Fibroblast of skin of right quadriceps (primary cell): Measurements from ENCODE around the gene APMAP.
"Not testable (repeated sequence)": the region's sequence is repeated elsewhere in the genome, so short reads cannot be mapped to it uniquely, and the experiment has no call there.

Source experiments
- DNase-seq: peaks from one replicate; pipeline ENCODE4 v3.0.0-alpha.2; 2013

Gene APMAP

GRCh38 chr20:24929867-24930723 lies 62.5 kb downstream of the APMAP start:
- DNase-seq = not testable (repeated sequence)

- DNase-seq = not testable (repeated sequence)
These were observed 63.3 kb downstream of the APMAP start for GRCh38 chr20:24929259-24929658.

GRCh38 chr20:24920706-24921105 lies 71.8 kb downstream of the APMAP start:
- not testable (repeated sequence) for DNase-seq

GRCh38 chr20:24919665-24920064 lies 72.9 kb downstream of the APMAP start:
- not testable (repeated sequence) for DNase-seq

DNA sequence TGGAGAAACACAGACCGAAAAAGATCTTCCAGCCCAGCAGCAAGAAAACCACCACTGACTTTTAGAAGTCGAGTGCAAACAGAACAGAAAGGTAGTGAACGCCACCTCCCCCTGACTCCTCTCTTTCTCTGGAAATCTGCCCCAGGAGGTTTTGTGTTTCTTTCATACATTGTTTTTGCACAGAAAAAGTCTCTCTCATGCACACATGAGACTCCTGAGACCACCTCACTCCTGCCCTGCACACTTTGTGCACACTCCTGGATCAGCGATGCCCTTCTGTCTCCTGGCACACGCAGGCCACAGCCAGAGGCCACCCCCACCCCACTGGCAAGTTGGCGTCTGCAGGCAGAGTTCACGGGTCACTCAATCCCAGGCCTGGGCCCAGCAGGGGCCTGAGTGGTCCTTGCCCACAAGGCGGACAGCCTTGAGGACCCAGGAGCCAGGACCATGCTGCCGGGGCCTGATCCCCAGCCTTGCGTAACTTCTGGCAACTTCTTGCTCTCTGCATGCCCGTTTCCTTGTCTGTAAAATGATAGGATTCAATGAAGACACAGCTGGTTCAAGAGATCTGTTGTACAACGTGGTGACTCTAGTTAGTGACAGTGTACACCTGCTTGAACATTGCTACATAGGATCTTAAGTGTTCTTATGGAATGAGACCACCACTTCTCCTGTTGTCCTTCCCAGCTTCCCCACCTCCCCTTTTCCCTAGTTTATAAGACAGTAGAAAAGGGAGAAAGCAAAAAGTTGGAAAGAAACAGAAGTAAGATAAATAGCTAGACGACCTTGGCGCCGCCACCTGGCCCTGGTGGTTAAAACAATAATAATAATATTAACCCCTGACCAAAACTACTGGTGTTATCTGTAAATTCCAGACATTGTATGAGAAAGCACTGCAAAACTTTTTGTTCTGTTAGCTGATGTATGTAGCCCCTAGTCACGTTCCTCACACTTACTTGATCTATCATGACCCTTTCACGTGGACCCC lies 73.7 kb downstream of the APMAP start:
- DNase-seq = no peak

GRCh38 chr20:24917797-24918578 lies 74.6 kb downstream of the APMAP start:
- peak; percentile 80 for DNase-seq

- no peak for DNase-seq
These were observed 75.5 kb downstream of the APMAP start for GRCh38 chr20:24917056-24917455.

DNA sequence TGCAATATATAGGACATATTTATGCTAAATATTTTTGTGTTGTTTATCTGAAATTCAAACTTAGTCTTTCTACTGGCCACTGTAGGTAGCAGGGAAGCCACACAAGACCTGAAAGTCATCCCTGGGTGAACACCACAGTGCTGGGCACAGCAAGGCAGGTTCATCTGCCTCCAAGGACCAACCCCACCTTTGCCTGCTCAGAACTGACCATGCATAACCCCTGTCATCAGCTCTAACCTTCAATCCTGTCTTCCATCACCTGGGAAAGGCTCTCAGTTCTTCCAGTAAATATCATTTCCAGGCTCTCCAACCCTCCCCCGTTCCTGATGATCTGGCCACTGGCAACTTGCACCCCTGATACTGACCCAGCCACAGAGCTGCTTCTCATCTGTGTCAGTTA lies 76.1 kb downstream of the APMAP start:
- no peak for DNase-seq

GRCh38 chr20:24915892-24916291 lies 76.7 kb downstream of the APMAP start:
- no peak for DNase-seq

- DNase-seq = no peak
These were observed 77.1 kb downstream of the APMAP start for GRCh38 chr20:24915440-24915839.

GRCh38 chr20:24914388-24915241 lies 77.9 kb downstream of the APMAP start:
- no peak for DNase-seq

DNA sequence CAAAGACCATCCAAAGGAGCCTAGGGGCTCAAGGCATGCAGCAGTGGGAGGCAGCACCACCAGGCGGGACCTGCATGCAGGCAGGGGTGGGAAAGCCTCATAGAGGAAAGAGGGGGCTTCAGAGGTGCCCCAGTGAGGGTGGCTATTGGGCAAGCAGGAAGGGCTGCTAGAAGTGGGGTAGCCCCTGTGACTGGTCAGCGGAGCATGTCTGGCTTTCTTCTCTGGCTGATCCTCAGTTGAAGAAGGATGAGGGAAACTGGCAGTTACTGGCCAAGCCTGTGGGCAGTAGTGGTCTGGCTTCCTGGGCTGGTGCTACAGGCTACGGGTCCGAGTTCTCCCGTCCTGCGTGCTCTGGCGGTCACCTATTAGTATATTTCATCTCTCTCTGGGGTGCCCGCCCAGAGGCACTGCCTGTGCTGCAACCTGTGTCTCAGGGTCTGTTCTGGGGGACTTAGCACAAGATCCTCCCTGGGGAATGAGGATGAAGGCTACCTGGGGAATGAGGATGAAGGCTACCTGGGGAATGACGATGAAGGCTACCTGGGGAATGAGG lies 79.4 kb downstream of the APMAP start:
- DNase-seq = no peak
